Mesothelial cell of epicardium (in vitro differentiated cells): ENCODE measurements around the gene RUFY1. TPM values are rescaled to one million over a fixed set of nuclear protein-coding genes. Genes with fewer than 3 reads are reported as not detected.
"Not testable (repeated sequence)": the region's sequence is repeated elsewhere in the genome, so short reads cannot be mapped to it uniquely, and the experiment has no call there.

Experiments
- DNase-seq, 2 experiments: peaks; one replicate each; pipeline ENCODE4 v3.0.0; 2021; ENCODE audit warnings: low spot score in 2 of 2; ENCODE audit not compliant: unreplicated experiment in 2 of 2
- H3K27ac Mint-ChIP-seq: 2 replicates; pipeline ENCODE4 v1.8.0; 2021; ENCODE audit warnings: mixed read lengths
- H3K27me3 Mint-ChIP-seq: 2 replicates; pipeline ENCODE4 v1.8.0; 2021; ENCODE audit warnings: low read depth, mixed read lengths
- H3K36me3 Mint-ChIP-seq: 2 replicates; pipeline ENCODE4 v1.8.0; 2021; ENCODE audit warnings: mixed read lengths
- H3K4me1 Mint-ChIP-seq: 2 replicates; pipeline ENCODE4 v1.8.0; 2021; ENCODE audit warnings: mixed read lengths
- H3K4me3 Mint-ChIP-seq: 2 replicates; pipeline ENCODE4 v1.8.0; 2021; ENCODE audit warnings: mild to moderate bottlenecking, moderate library complexity, mixed read lengths
- H3K9me3 Mint-ChIP-seq: 2 replicates; pipeline ENCODE4 v1.8.0; 2021; ENCODE audit warnings: mixed read lengths
- CTCF ChIP-seq: fragments of 200-600 bp; sonication (generic); IDR thresholded peaks from one replicate; pipeline ENCODE4 v1.5.0; 2021; ENCODE audit warnings: antibody characterized with exemption; ENCODE audit not compliant: unreplicated experiment
- total RNA-seq: library from RNA; stranded (reverse); gene quantifications from 3 replicates; pipeline ENCODE4 v1.2.1, GENCODE V29; 2021

RUFY1 gene
- total RNA-seq, 1 donor from 2014 or later, result 55.9 TPM

GRCh38 chr5:179648410-179648809 is 98.1 kb downstream of the RUFY1 start:
- Mint-ChIP-seq H3K4me3 (no peak overlapping the region), H3K27ac (no peak overlapping the region), H3K4me1 (no peaks in the 10 kb centered on the region), H3K27me3 (peaks cover 2% of the 10 kb centered on the region), H3K9me3 (no peaks in the 10 kb centered on the region), H3K36me3 (no peaks in the 10 kb centered on the region)
- no peak for DNase-seq
- no peak for TF ChIP-seq CTCF

- not testable (repeated sequence) for DNase-seq, H3K27me3 Mint-ChIP-seq, H3K4me1 Mint-ChIP-seq, H3K27ac Mint-ChIP-seq, H3K4me3 Mint-ChIP-seq, H3K36me3 Mint-ChIP-seq, H3K9me3 Mint-ChIP-seq
These were observed 98.9 kb downstream of the RUFY1 start for GRCh38 chr5:179649166-179649703.

- not testable (repeated sequence) for H3K27ac Mint-ChIP-seq, DNase-seq, H3K4me3 Mint-ChIP-seq, H3K27me3 Mint-ChIP-seq, H3K36me3 Mint-ChIP-seq, H3K9me3 Mint-ChIP-seq, H3K4me1 Mint-ChIP-seq
These were observed 99.9 kb downstream of the RUFY1 start for GRCh38 chr5:179650245-179650644.

DNA sequence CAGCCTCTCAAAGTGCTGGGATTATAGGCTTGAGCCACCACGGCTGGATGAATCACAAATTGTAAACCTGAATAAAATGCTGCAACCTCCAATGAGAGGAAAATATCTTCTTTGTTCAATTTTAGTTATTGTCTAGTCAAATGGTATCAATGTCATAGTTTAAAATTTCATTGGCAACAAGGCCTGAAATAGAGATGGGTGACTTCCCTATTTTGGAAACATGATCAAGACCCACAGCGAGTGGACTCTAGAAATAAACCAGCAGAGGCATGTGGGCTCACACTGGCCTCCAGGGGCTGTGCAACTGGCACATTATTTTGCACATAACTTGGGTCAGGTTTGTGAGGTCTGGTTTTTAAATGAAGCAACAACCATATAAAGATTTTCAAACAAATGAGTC is 102.8 kb downstream of the RUFY1 start:
- H3K9me3 Mint-ChIP-seq, H3K36me3 Mint-ChIP-seq, H3K27ac Mint-ChIP-seq, H3K4me3 Mint-ChIP-seq, H3K4me1 Mint-ChIP-seq, DNase-seq, H3K27me3 Mint-ChIP-seq: not testable (repeated sequence)

DNA sequence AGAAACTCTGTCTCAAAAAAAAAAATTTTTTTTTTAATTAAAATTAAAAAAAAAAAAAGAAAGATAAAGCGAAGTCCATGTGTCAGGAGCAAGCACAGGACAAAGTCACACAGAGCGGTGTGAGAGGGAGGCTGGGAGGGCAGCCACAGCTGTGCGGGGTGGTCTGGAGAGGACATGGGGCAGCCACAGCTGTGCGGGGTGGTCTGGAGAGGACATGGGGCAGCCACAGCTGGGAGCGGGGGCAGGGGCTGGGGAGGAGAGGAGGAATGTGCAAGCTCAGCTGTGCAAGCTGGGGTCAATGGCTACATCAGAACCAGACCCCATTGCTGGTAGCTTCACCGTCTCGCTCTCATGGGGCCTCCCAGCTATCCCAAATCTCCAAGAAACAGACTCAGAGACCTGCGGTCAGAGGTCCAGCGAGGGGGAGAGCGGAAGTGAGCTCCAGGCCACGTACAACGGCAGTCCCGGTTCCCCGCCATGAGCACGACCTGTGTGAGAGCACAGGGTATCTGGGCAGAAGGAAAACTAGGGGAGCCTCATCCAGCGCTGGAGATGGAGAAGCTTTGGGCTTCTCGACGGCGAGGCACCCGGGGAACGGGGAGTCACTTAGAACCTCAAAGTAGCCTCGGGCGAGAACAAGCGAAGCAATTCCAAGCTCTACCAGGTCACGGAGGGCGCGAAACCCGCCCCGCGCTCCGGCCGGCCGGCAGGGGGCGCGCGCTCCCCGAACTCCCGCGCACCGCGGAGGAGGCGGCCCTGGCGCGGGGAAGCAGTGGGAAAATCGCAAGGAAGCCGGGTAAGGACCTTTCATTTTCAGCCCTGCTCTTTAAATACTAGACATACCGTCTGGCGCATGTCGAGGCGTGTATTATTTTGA is 107.2 kb downstream of the RUFY1 start:
- H3K9me3 Mint-ChIP-seq, DNase-seq, H3K27me3 Mint-ChIP-seq, H3K4me1 Mint-ChIP-seq, H3K36me3 Mint-ChIP-seq, H3K27ac Mint-ChIP-seq: not testable (repeated sequence)
- peak overlapping the region; percentile 77 for H3K4me3 Mint-ChIP-seq

GRCh38 chr5:179658179-179658856 is 108.0 kb downstream of the RUFY1 start:
- not testable (repeated sequence) for H3K4me1 Mint-ChIP-seq, H3K27me3 Mint-ChIP-seq, DNase-seq, H3K36me3 Mint-ChIP-seq, H3K9me3 Mint-ChIP-seq
- Mint-ChIP-seq H3K27ac (peak overlapping the region; percentile 96), H3K4me3 (peak overlapping the region; percentile 77)

Other genes starting within 250 kb of the RUFY1 start
- 8.2 to 10.5 TPM (median 9.5 TPM) in 3 replicates for gene ADAMTS2, start 205.1 kb upstream of the RUFY1 start, total RNA-seq
- 1,105 to 1,117 TPM (median 1,115 TPM) in 3 replicates for gene HNRNPH1, start 73.1 kb downstream of the RUFY1 start, total RNA-seq
- 0.47 TPM in 1 of 3 replicates, not detected in the others for gene CBY3, start 130.5 kb downstream of the RUFY1 start, total RNA-seq
- gene CANX, start 148.4 kb downstream of the RUFY1 start, total RNA-seq, result 487 to 514 TPM (median 500 TPM) in 3 replicates
- gene MAML1, start 182.3 kb downstream of the RUFY1 start, total RNA-seq, result 47.6 to 50.6 TPM (median 49.6 TPM) in 3 replicates
- 4.7 to 5.2 TPM (median 5.0 TPM) in 3 replicates for gene LTC4S, start 243.4 kb downstream of the RUFY1 start, total RNA-seq